Ecto neural progenitor cell (in vitro differentiated cells): ENCODE measurements around the gene LIPH.

Experiments used
- DNase-seq: peaks from one replicate; pipeline ENCODE4 v3.0.0-alpha.2; 2018; ENCODE audit warnings: low spot score

The LIPH gene

DNA sequence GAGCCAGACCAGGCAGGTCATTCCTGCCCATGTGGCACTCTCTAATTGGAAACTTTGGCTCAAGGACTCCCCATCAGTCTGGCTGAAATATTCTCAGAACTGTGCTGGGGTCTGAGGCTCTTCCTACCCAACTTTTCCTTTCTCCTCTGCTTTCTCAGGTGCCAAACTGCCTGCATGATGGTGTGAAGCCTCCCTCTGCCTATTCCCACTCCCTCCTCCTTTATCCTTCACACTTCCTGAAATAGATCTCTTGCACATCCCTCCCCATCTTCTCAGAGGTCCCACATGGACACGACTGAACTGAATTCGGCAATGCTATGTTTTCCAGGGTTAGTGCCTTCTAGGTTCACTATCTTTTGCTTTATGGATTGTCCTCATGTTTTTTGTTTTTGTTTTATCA, 12.5 kb downstream of the LIPH start:
- DNase-seq = no peak

DNA sequence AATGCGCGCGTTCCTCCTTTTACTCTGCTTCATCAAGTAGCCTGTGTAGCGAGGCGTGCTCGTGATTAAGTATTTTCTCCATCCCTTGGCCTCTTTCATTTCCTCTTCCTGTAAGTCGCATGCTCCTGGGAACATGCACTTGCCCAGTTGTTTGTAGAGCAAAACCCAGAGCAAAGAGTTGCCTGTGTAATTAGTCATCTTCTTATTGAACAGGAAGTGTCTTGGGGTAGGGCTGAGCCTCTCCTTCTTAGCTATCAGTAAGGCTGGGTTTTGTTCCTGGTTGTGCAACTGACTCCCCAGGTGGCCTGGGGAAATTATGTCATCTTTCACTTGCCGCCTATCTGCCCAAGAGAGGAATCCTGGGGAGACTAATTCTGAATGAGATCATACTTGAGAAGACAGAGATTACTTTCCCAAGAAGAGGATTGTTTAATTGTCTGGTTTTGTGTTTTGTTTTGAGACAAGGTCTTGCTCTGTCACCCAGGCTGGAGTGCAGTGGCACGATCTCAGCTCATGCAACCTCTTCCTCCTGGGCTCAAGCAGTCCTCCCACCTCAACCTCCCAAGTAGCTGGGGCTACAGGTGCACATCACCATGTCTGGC, 14.9 kb downstream of the LIPH start:
- no peak for DNase-seq

DNA sequence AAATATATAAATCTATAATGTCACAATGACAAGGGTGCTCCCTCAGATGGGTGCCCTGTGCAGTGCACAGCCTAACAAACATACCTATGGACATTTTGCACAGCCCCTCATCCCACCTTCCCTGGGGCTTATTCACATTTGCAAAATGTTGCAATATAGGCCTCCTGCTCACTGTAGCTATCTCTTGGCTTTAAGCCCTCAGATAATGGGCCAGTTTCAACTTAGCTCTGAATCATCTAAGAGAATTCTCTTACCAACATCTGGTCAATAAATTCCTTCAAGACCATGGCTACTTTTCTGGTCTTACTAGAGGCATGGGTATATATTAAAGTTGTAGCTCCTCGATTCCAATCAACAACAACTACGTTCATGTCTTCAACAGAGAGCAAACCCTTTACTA, 17.9 kb downstream of the LIPH start:
- DNase-seq = no peak

DNA sequence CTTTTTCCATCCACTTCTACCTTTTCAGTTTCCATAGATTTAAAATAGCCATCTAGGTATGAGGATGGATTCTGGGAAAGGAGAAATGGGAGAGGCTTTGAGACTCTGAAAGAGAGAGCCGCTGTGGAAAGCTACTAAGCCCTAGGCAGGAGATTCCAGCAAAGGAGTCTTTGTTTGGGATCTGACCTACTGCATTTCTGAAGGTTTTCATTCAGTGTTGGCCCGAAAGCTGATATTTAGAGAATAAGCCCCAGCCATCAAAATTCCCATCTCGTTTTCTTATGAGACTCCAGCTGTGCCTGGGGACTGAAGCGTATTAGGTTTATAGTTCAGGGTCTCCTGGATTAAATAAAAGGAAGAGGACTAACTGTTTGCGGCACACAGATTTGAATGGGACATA, 19.5 kb downstream of the LIPH start:
- DNase-seq = no peak

DNA sequence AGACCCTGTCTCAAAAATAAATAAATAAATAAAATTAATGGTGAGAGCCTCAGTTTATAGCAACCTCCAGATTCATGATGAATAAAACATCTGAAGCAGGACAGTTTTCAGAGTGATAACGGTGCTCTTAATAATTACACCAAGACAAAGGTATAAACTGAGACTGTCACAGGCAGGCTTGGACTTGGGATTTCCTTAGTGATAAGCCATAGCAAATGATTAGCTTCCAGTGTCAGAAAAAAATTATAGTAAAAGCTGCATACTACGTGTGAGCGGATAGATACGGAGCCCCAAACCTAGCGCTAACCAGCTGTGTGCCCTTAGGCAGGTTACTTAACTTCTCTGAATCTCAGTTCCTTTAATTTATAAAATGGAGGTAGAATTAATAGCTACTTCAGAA, 21.5 kb downstream of the LIPH start:
- no peak for DNase-seq

DNA sequence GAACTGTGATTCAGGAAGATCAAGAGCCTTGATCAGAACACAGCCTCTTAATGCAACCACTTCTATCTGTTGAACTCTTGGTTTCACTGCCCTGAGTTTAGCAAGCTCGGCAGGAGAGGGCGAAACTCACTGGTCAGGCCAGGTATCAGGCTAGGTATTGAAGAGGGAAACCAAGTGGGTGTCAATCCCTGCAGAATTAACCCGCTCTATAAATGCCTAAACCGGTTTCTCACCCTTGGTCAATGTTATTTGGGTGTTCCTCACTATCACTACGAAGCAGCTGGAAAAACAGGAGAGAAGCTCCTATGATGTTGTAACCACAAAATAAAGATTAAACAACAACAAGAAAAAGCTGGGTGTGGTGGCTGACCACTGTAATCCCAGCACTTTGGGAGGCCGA, 23.9 kb downstream of the LIPH start:
- DNase-seq = no peak

DNA sequence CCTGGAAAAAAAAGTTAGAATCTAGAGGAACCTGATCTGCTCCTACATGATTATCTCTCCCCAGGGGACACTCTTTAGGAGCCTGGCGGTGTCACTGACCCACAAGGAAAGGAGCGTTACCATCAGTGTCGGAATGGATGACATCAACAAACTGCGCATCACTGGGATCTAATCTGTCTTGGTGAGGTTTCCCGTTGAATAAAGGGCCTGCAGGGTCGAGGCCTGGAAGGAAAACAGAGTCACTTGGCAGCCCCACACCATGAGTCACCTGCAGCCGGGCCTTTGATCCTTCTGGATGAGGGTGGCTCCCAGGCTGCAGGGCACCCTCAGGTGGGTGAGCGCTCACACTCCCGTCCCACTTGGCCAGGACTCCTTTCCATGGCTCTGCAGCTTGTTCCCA, 25.0 kb downstream of the LIPH start:
- DNase-seq = no peak

DNA sequence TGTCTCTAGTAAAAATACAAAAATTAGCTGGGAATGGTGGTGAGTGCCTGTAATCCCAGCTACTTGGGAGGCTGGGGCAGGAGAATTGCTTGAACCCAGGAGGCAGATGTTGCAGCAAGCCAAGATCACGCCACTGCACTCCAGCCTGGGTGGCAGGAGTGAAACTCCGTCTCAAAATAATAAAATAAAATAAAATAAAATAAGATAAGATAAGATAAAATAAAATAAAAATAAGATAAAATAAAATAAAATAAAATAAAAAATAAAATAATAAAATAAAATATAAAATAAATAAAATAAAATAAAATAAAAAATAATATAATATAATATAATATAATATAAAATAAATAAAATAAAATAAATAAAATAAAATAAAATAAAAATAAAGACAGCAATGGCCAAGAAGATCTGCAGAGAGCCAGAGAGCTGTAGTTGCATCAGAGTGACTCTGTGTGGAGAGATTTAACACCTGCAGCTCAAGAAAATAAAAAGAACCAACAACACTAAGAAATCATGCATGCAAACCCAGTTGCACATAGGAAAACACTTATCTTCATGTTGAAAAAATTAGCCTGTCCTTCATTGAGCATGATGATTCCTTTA, 25.9 kb downstream of the LIPH start:
- DNase-seq = no peak

DNA sequence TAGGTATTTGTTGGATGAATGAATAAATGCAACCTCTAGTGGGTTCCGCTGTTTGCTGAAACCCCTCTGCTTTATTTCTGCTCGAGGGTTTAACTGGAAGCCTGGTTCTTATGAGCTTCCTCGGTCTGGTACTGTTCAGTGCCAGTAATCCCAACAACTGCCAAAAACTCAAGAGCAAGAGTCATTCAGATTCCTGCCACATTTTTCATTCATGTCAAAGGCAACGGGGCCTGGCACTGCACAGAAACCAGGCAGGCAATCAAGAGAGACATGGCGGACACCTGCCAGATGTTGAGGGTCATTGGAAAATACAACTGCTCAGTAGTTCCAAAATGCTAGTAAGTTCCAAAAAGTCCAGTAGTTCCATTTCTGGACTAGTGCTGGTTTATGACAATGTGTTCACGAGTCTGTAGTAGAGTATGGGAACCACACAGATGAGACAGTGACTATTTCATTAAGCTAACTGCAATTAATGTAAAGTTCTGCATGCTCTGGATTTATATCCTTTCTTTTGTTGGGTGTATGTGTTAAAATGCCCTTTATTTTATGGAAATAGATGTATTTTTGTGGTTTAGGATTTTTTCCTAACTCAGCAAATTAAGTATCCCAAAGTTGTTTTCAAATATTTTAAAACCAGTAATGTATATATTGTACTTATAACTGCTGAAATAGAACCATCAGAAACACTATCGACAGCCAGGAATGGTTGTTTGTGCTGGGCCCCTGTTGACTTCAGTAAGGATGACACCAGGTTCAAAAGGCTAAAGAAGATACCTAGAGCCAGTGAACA, 30.8 kb downstream of the LIPH start:
- no peak for DNase-seq

DNA sequence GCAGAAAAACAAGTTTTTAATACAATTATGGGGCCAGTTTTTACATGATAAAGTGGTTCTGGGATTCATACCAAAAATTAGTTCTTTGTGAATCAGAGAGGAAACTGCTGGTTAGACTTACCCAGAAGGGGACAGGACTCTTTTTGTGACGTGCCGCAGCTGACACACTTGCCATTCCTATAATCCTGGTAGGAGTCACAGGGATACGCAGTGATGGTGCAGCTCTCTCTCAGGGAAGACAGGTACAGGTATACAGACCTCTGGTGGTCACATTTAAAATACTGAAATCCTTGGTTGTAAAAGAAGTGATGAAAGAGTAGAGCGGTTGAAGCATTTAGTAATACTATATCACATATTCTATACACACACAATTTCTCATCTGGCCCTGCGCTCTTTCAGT, 33.4 kb downstream of the LIPH start:
- DNase-seq = no peak

DNA sequence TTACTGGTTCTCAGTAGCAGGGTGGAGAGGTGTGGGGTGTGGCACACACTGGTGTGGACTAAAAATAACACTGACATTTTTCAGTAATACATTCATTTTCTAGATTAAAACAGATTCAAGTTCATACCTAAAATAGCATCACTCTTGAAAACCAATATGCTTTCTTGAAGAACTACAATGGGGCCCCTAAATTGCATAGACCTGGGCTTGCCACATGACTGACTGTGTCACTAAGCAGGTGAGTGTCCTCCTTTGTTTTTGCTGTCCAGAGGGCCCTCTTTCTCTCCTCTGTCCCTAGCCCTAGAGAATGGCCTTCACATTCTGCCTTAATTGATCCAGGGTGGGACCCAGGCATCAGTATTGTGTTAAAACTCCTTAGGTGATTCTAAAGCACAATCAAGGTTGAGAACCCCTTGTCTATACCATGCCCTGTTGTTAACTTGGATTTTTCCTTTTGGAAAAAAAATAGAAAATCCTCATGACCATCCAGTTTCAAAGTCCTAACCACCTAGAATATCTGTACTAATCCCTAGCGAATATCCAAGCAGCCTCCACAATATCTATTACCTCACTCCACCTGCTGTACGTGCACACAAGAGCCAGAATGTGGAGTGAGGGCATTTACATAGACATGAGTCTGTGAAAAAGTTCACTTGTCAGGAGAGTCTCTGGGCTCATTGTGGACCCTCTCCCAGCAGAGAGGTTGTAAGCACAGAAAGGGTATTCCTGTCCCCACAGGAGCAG, 34.8 kb downstream of the LIPH start:
- DNase-seq = no peak

DNA sequence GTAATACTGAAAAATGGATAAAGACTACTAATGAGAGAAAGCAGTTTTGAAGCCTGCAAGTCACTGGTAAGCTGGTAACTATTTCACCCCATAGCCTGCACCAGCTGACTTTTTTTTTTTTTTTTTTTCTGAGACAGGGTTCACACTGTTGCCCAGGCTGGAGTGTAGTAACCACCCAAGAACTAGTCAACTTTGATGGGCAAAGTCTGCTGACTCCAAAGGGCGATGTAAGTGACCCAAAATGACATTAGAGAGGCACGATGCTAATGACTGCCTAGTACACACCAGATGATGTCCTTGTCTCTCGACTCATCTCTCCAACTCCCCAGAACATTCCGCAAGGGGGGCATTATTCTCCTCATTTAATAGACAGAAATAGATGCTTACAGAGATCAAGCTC, 40.7 kb downstream of the LIPH start:
- DNase-seq = no peak

DNA sequence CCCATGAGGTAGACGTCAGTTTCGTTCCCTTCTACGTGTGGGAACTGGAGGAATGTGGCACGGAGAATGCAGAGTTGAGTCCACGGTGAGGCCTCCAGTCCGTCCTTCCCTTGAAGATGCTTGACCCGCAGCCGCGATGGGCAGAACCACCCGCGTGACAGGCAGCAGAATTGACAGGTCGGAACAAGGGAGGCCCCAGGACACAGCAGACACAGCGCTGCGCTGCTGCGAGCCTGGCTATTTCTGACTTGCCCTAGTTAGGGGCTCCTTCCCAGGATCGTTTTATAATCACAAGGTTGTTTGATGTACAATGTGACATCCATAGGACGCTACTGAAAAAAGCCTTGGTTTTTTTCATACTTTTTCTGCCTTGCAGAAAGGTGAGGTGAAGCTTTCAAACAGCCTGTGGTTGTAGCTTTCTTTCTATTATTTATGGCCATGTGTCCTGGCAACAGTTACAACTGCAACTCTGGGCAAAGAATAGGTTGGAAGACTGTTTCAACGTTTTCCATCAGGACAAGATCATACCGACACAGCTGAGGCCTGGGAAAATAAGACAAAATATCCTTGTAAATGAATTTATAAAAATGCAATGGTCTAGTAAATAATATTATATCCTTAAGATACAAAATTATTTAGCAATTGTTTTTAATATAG, 43.9 kb downstream of the LIPH start:
- DNase-seq = no peak

DNA sequence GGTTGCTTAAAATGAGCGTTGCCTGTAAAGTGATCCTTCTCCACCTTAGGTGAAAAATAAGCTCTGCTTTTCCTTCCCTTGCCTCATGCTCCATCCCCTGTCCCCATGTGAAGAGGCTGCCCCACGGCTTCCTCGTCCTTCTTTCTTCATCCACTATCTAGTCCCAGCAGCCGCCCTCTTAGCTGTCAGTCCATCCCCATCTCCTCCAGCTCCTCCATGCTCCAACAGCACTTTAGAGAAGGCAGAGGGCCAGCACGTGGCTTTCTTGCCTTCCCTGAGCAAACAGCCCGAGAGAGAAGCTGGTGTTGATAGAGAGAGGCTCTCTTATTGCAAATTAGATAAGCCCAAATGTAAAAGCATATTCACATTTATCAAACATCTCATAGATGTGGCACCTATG, 44.5 kb downstream of the LIPH start:
- DNase-seq = no peak

DNA sequence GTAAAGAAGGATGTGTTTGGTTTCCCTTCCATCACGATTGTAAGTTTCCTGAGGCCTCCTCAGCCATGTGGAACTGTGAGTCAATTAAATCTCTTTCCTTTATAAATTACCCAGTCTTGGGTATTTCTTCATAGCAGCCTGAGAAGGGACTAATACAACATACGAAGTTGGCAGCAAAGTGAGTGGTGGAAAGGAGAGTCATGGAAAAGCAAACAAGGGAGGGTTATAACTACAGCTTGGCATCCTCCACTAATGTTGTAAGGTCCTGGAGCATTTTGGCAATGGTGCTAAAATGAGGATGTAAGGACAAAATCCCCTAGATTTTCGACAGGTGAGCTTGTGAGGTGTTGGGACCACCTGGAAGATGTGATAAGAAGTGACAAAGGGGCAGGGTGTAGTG, 47.8 kb downstream of the LIPH start:
- DNase-seq = no peak

DNA sequence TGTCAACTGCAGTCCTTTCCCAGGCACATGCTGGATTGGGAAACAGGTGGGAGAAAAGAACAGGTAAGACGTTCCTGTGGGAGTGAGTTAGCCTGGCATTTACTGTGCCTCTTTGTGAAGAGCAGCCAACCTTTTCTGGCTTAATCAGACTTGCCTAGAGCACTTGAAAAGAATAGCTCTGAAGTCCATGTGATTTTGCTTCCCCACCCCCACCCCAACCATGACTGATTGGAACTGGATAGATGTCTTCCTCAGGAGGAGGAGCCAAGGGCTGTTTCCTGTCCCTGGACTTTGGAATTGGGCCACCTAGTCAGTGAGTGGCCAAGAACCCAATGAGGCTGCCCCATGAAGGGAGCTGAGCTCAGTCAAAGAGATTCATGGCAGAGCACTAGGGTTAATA, 48.9 kb downstream of the LIPH start:
- no peak for DNase-seq

DNA sequence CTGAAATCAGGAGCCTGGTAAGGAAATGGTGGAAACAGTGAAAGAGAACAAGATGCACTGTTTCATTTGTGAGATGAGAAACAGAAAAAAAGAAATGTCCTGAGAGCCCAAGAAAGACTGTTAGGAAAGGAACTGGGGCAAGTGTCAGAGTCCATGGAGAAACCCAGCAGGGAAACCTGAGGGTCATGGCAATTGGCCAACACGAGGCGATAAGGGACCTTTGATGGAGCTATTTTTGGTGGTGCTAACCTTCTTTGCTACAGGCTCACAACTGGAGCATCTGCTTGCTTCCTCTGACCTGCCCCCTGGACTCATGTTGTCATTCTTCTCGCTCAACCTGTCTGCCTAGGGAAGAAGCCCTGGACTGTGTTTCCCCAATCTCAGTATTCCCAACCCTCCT, 49.4 kb downstream of the LIPH start:
- DNase-seq = no peak

DNA sequence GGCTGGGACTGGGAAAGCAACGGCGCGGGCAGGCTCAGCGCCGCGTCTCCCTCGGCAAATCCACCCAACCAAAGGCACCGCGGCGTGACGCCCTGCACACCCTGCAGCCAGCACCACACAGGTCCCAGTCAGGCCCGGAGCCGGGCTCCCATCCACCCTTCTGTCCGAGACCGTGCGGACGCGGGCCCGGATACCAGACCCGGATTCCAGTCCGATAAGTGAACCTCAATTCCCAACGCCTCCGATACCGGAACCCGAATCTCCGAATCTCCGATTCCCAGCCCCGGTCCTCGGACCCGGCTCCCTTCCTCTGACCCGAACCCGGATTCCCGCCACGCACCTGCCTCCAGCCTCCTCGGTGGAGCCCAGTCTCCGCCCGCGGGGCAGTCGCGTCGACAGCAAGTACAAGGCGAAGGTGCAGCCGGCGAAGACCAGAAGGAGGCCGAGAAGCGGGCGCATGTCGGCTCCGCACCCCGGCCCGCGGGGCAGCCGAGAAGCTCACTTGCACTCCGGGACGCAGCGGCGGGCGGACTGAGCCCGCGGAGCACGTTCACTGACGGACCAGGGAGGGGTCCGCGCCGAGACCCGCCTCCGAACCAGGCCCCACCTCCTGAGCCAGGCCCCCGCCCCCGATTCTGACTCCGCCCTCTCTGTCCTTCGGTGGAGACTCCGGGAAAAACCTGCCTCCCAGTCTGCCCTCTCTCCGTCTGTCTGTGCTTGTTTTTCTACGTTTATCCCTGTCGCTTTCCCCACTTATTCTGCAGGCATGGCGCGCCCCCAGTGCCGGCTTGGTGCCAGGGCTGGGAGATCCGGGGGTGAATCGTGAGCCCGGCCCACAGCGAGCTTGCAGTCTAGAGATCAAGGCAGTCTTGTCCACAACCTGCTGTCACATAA, 53.6 kb downstream of the LIPH start, which contains the start of gene TMEM41A:
TMEM41A (minus strand) TSS at position 533 of the 894 bp plus-strand sequence; CDS start at position 459, 74 bp downstream.
- peak; percentile 96 for DNase-seq

DNA sequence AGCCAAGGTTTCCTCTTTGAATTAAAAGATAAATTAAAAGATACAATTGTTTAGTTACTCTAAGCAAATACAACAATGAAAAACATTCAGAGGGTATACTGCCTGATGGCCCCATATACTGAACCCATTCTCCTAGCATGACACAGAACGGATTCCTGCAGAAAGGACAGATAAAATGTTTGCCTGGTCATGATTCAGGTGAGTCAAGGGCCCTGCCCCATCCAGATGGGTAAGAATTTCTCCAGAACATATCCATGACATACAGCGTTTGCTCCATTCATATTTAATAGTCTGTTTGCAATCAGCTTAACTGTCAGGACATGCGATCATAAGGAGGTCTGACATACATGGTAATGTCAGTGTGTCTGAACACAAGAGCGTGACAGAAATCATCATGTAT, 62.1 kb downstream of the LIPH start:
- DNase-seq = no peak

DNA sequence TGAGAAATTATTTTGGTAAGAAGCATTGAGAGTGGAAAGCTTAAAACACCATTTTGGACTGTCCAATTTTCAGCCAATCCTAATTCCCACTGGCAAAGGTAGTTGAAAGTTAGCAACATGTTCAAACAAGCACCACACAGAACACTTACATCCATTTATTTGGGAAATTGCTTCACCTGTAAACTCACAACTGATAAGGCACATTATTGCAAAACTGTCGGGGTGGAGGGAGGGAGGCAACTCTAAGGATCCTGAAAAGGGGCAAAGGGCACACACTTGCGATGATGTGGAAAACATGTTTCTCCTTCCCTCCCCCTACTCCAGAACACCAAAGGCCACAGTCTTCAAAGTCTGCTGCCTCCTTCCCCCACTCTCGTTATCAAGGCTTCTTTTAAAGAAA, 62.9 kb downstream of the LIPH start:
- DNase-seq = no peak

DNA sequence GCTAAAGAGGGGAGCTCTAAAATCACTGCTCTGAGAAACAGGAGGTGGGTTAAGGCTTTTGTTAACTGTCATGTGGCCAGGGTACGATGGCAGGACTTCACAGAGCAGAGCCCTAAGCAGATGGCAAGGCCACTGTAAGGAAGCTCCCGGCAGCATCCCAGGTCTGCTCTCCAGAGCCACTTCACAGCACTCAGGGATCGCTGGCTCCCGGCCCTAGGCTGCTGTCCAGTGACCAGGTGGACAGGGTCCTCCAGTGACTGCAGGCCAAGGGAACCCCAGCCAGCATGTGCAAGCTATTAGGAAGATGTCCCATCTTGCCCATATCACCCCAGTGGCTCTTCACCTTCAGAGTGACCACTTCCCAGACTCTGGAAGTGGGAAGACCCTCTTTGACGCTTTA, 63.9 kb downstream of the LIPH start:
- no peak for DNase-seq
